ENCODE results near the gene PALM. TPM values are rescaled to one million over a fixed set of nuclear protein-coding genes. Genes with fewer than 3 reads are reported as not detected.

The PALM gene
- total and polyA plus RNA-seq, 9 donors, result 2.9 to 169 (median 118) TPM

- H3K27ac ChIP-seq, result no peak overlapping the region
- DNase-seq, result no peak
- intact Hi-C loops (cut with DNase I), result no loop called here
These were observed 75.8 kb downstream of the PALM start for GRCh38 chr19:784541-784940.

GRCh38 chr19:787536-787935 lies 78.8 kb downstream of the PALM start:
- H3K4me3 ChIP-seq, result no peak overlapping the region
- no peak overlapping the region for H3K27ac ChIP-seq
- H3K36me3 ChIP-seq, result no peaks in the 10 kb centered on the region
- no peaks in the 10 kb centered on the region for H3K27me3 ChIP-seq
- no peaks in the 10 kb centered on the region for H3K9me3 ChIP-seq
- DNase-seq, result no peak
- 92 to 98% (median 95%) methylated on average over 15 to 16 of the region's 16 CpGs for WGBS, 3 donors
- TF ChIP-seq POLR2A (IDR thresholded peaks at IDR 0.05) (no peak), CTCF (IDR thresholded peaks at IDR 0.05) (no peak), EP300 (IDR thresholded peaks at IDR 0.05) (no peak)
- H3K4me1 ChIP-seq (ENCODE audit: insufficient read depth), result no peaks in the 10 kb centered on the region
- intact Hi-C loops (cut with DNase I), result no loop called here

More at GRCh38 chr19:784541-784940, 75.8 kb downstream of the PALM start:
- WGBS, 3 donors, result 85 to 87% (median 86%) methylated on average over 13 of the region's 13 CpGs
- Histone ChIP-seq H3K36me3 (no peaks in the 10 kb centered on the region), H3K9me3 (no peaks in the 10 kb centered on the region), H3K4me3 (no peak overlapping the region), H3K4me1 (ENCODE audit: insufficient read depth) (peaks cover 4% of the 10 kb centered on the region), H3K27me3 (no peaks in the 10 kb centered on the region)
- TF ChIP-seq EP300 (IDR thresholded peaks at IDR 0.05), result no peak
- no peak for TF ChIP-seq POLR2A (IDR thresholded peaks at IDR 0.05)
- TF ChIP-seq CTCF (IDR thresholded peaks at IDR 0.05), result no peak

GRCh38 chr19:788686-788982 lies 79.9 kb downstream of the PALM start:
- TF ChIP-seq POLR2A (IDR thresholded peaks at IDR 0.05), result no peak
- TF ChIP-seq CTCF (IDR thresholded peaks at IDR 0.05), result no peak
- TF ChIP-seq EP300 (IDR thresholded peaks at IDR 0.05), result no peak
- no peak for DNase-seq
- Histone ChIP-seq H3K27ac (no peak overlapping the region), H3K36me3 (no peaks in the 10 kb centered on the region), H3K9me3 (no peaks in the 10 kb centered on the region), H3K4me1 (ENCODE audit: insufficient read depth) (no peaks in the 10 kb centered on the region), H3K4me3 (no peak overlapping the region), H3K27me3 (no peaks in the 10 kb centered on the region)
- WGBS, 3 donors, result 52 to 75% (median 54%) methylated on average over 11 of the region's 11 CpGs
- intact Hi-C loops (cut with DNase I), result no loop called here

GRCh38 chr19:788983-789700 lies 80.4 kb downstream of the PALM start:
- H3K9me3 ChIP-seq, result no peaks in the 10 kb centered on the region
- no peaks in the 10 kb centered on the region for H3K4me1 ChIP-seq (ENCODE audit: insufficient read depth)
- WGBS, 3 donors, result 65 to 68% (median 66%) methylated on average over 33 of the region's 33 CpGs
- H3K4me3 ChIP-seq, result no peak overlapping the region
- no peaks in the 10 kb centered on the region for H3K27me3 ChIP-seq
- DNase-seq, result no peak
- no peak for TF ChIP-seq CTCF (IDR thresholded peaks at IDR 0.05)
- no peak for TF ChIP-seq EP300 (IDR thresholded peaks at IDR 0.05)
- TF ChIP-seq POLR2A (IDR thresholded peaks at IDR 0.05), result no peak
- no peak overlapping the region for H3K27ac ChIP-seq
- intact Hi-C loops (cut with DNase I), result no loop called here
- no peaks in the 10 kb centered on the region for H3K36me3 ChIP-seq
